ENCODE results near the gene ABCB10.
"Not testable (repeated sequence)": the region's sequence is repeated elsewhere in the genome, so short reads cannot be mapped to it uniquely, and the experiment has no call there.

Gene ABCB10

GRCh38 chr1:229531326-229531725, 27.2 kb downstream of the ABCB10 start:
- DNase-seq, result no peak

- no peak for DNase-seq
Observed at GRCh38 chr1:229529639-229530038, 28.9 kb downstream of the ABCB10 start.

GRCh38 chr1:229526695-229527094, 31.8 kb downstream of the ABCB10 start:
- no peak for DNase-seq

GRCh38 chr1:229523052-229523451, 35.5 kb downstream of the ABCB10 start:
- DNase-seq, result no peak

GRCh38 chr1:229514578-229515275, 43.8 kb downstream of the ABCB10 start:
- peak; percentile 67 for DNase-seq

GRCh38 chr1:229511625-229512024, 46.9 kb downstream of the ABCB10 start:
- DNase-seq, result not testable (repeated sequence)

GRCh38 chr1:229511201-229511600, 47.3 kb downstream of the ABCB10 start:
- not testable (repeated sequence) for DNase-seq

GRCh38 chr1:229509576-229509975, 48.9 kb downstream of the ABCB10 start:
- DNase-seq, result no peak

GRCh38 chr1:229508823-229509337, 49.6 kb downstream of the ABCB10 start:
- DNase-seq, result no peak

GRCh38 chr1:229507951-229508822, 50.3 kb downstream of the ABCB10 start, which contains the start of gene NUP133:
Gene NUP133 (minus strand): TSS chr1:229508341. CDS start chr1:229508249, 92 bp downstream.
- DNase-seq, result peak; percentile 99

- no peak for DNase-seq
Observed at GRCh38 chr1:229507502-229507901, 51.0 kb downstream of the ABCB10 start.

- DNase-seq, result no peak
Observed at GRCh38 chr1:229506633-229507032, 51.9 kb downstream of the ABCB10 start.

- no peak for DNase-seq
Observed at GRCh38 chr1:229495782-229496181, 62.7 kb downstream of the ABCB10 start.

- no peak for DNase-seq
Observed at GRCh38 chr1:229487181-229487580, 71.3 kb downstream of the ABCB10 start.

GRCh38 chr1:229485318-229485717, 73.2 kb downstream of the ABCB10 start:
- DNase-seq, result no peak

GRCh38 chr1:229482511-229482910, 76.0 kb downstream of the ABCB10 start:
- no peak for DNase-seq

GRCh38 chr1:229480495-229480894, 78.0 kb downstream of the ABCB10 start:
- no peak for DNase-seq

- no peak for DNase-seq
Observed at GRCh38 chr1:229479660-229480399, 78.7 kb downstream of the ABCB10 start.

GRCh38 chr1:229478852-229479251, 79.7 kb downstream of the ABCB10 start:
- DNase-seq, result no peak

- not testable (repeated sequence) for DNase-seq
Observed at GRCh38 chr1:229475859-229476258, 82.6 kb downstream of the ABCB10 start.

GRCh38 chr1:229474509-229474908, 84.0 kb downstream of the ABCB10 start:
- no peak for DNase-seq

GRCh38 chr1:229471175-229471574, 87.3 kb downstream of the ABCB10 start:
- no peak for DNase-seq

Measured in activated CD8-positive, alpha-beta memory T cell treated with anti-CD3 and anti-CD28 coated beads for 24 hours (primary cell).